Ascending aorta (tissue), 2 donors: Measurements from ENCODE around the gene NPC1L1. TPM values are rescaled to one million over a fixed set of nuclear protein-coding genes. Genes with fewer than 3 reads are reported as not detected.

Experiments used
- DNase-seq, 2 donors: peaks; one replicate each; pipeline ENCODE4 v3.0.0-alpha.2; 2019; ENCODE audit warnings: low spot score in 2 of 2
- H3K27ac ChIP-seq, 2 donors: fragments of 200-600 bp; sonication (generic); one replicate each; pipeline ENCODE4 v1.5.1; 2016 to 2017; ENCODE audit warnings: mild to moderate bottlenecking in 1 of 2
- H3K27me3 ChIP-seq: fragments of 200-600 bp; sonication (generic); one replicate; pipeline ENCODE4 v1.5.1; 2017
- H3K36me3 ChIP-seq, 2 donors: fragments of 200-600 bp; sonication (generic); one replicate each; pipeline ENCODE4 v1.5.1; 2016
- H3K4me1 ChIP-seq, 2 donors: fragments of 200-600 bp; sonication (generic); one replicate each; pipeline ENCODE4 v1.5.1; 2016 to 2017; ENCODE audit warnings: mild to moderate bottlenecking in 1 of 2
- H3K4me3 ChIP-seq, 2 donors: fragments of 200-600 bp; sonication (generic); one replicate each; pipeline ENCODE4 v1.5.1; 2016 to 2017; ENCODE audit warnings: mild to moderate bottlenecking in 1 of 2
- H3K9me3 ChIP-seq, 2 donors: fragments of 200-600 bp; sonication (generic); one replicate each; pipeline ENCODE4 v1.5.1; 2016
- intact Hi-C: fragments of 100-400 bp; cut with DNase I; formaldehyde crosslinking; loops from one replicate; pipeline ENCODE4 v1.15.1; 2023
- total RNA-seq: library from RNA; depleted of rRNA; stranded (reverse); fragments of >200 nt; gene quantifications from one replicate; pipeline ENCODE4 v1.1.0, GENCODE V29; 2016
- TF ChIP-seq, protein P1 (sequence below), 3 experiments: fragments of 200-600 bp in 2 of 3; fragments of 450-650 bp in 1 of 3; sonication (generic) in 2 of 3; IDR thresholded peaks; one replicate each; pipeline ENCODE4 v1.5.1; 2016 to 2019; ENCODE audit warnings: antibody characterized with exemption in 3 of 3, mild to moderate bottlenecking in 1 of 3, moderate library complexity in 1 of 3

NPC1L1 gene
- total RNA-seq, 1 donor from 2014 or later = not detected

- H3K36me3 ChIP-seq = peaks cover 42 to 53% of the 10 kb centered on the region in 2 donors
- intact Hi-C loops = loop anchor here (1.0 to 10.0 kb wide), 6 partner anchors 9 to 541 kb away; partner anchors contain the start of genes NUDCD3, PPIA, TBRG4 and TMED4
Observed at GRCh38 chr7:44573464-44574286, 32.5 kb upstream of the NPC1L1 start, which contains the start of gene DDX56. DDX56 (minus strand) TSS chr7:44573908; CDS start chr7:44573895, 13 bp downstream.

GRCh38 chr7:44572771-44573170, 31.6 kb upstream of the NPC1L1 start:
- H3K27ac ChIP-seq = no peak overlapping the region
- DNase-seq = peak in 1 of 2 donors; percentile 45
- H3K4me1 ChIP-seq = peaks cover 8 to 18% of the 10 kb centered on the region in 2 donors
- H3K36me3 ChIP-seq = peaks cover 46 to 55% of the 10 kb centered on the region in 2 donors
- no peaks in the 10 kb centered on the region for H3K27me3 ChIP-seq
- H3K9me3 ChIP-seq = no peaks in the 10 kb centered on the region
- TF ChIP-seq, protein P1, sequence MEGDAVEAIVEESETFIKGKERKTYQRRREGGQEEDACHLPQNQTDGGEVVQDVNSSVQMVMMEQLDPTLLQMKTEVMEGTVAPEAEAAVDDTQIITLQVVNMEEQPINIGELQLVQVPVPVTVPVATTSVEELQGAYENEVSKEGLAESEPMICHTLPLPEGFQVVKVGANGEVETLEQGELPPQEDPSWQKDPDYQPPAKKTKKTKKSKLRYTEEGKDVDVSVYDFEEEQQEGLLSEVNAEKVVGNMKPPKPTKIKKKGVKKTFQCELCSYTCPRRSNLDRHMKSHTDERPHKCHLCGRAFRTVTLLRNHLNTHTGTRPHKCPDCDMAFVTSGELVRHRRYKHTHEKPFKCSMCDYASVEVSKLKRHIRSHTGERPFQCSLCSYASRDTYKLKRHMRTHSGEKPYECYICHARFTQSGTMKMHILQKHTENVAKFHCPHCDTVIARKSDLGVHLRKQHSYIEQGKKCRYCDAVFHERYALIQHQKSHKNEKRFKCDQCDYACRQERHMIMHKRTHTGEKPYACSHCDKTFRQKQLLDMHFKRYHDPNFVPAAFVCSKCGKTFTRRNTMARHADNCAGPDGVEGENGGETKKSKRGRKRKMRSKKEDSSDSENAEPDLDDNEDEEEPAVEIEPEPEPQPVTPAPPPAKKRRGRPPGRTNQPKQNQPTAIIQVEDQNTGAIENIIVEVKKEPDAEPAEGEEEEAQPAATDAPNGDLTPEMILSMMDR (IDR thresholded peaks at IDR 0.05) = no peak
- intact Hi-C loops = loop anchor here (2.0 to 10.0 kb wide), 3 partner anchors 82 to 542 kb away; partner anchors contain the start of genes NUDCD3, TBRG4 and ZMIZ2
- H3K4me3 ChIP-seq = peak overlapping the region; percentile 87 to 97

More at GRCh38 chr7:44573464-44574286, 32.5 kb upstream of the NPC1L1 start, which contains the start of gene DDX56:
- TF ChIP-seq, protein P1 (IDR thresholded peaks at IDR 0.05) = no peak
- Histone ChIP-seq H3K9me3 (no peaks in the 10 kb centered on the region), H3K27me3 (no peaks in the 10 kb centered on the region), H3K27ac (peak within 1 kb of the TSS; percentile 89 to 95), H3K4me3 (peak within 1 kb of the TSS; percentile 87 to 97), H3K4me1 (peaks cover 8 to 18% of the 10 kb centered on the region in 2 donors)
- DNase-seq = peak; percentile 64 to 96

DNA sequence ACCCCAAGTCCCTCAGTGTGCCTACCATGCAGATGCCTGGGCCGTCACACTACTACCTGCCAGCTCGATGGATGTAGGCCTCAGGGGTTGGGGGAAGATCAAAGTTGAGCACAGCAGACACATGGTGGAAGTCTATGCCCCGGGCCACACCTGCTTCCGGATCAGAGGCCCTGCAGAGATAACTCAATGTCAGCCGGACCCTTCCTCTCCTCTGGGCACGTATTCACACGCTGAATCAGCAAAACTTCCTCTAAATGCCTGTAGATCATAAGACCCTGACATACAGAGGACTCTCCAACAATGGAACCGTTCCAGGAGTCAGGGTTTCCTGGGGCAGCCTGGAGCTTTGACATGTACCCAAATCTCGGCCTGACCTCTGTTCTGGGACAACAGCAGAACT, 28.8 kb upstream of the NPC1L1 start:
- intact Hi-C loops = loop anchor here (10.0 kb wide), 1 partner anchor 545 kb away; the partner anchor contains the start of gene TBRG4
- TF ChIP-seq, protein P1 (IDR thresholded peaks at IDR 0.05) = no peak
- no peak for DNase-seq

DNA sequence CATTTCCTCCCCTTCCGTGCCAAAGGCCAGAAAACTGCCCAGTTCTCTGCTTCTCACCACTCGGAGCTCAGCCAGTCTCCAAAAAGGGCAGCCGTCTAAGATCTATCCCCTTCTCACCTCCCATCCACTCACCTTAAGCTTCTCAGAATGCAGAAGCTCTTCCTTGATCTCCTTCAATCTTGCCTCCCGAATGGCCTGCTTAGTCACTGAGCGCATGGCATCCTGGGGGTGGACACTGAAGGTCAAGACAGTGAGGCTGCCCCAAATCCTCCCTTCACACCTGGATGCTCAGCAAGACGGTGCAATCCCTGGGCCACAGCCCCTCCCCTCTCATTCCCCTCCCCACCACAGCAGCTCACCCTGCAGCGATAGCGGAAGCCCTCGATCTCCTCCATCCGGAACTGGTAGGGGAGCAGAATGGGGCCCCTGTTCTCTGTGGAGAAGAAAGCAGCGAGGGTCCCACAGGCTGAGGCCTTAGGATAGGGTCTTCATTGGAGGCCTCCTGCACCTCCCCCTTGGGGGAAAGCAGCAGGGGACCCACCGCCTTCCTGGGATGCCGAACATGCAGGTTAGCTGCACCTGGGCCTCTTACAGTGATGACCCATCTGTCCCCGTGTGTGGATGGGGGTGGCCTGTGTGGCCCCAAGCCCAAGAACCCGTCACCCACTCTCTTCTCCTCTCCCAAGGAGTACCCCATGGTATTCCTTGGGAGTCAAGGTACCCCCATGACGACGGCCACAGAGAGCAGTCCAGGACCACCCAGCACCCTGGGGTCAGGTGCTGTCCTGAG, 27.8 kb upstream of the NPC1L1 start:
- H3K4me3 ChIP-seq = no peak overlapping the region
- TF ChIP-seq, protein P1 (IDR thresholded peaks at IDR 0.05) = no peak
- peaks cover 74 to 87% of the 10 kb centered on the region in 2 donors for H3K36me3 ChIP-seq
- DNase-seq = no peak
- H3K9me3 ChIP-seq = no peaks in the 10 kb centered on the region
- intact Hi-C loops = no loop called here
- no peaks in the 10 kb centered on the region for H3K27me3 ChIP-seq
- peaks cover 4 to 13% of the 10 kb centered on the region in 2 donors for H3K4me1 ChIP-seq
- no peak overlapping the region for H3K27ac ChIP-seq

More for the DNA sequence above, 28.8 kb upstream of the NPC1L1 start:
- Histone ChIP-seq H3K36me3 (peaks cover 74 to 77% of the 10 kb centered on the region in 2 donors), H3K9me3 (no peaks in the 10 kb centered on the region), H3K4me1 (peaks cover 8 to 18% of the 10 kb centered on the region in 2 donors), H3K27me3 (no peaks in the 10 kb centered on the region), H3K27ac (no peak overlapping the region), H3K4me3 (no peak overlapping the region)

GRCh38 chr7:44567884-44568283, 26.8 kb upstream of the NPC1L1 start:
- intact Hi-C loops = no loop called here
- Histone ChIP-seq H3K27me3 (no peaks in the 10 kb centered on the region), H3K27ac (no peak overlapping the region), H3K4me3 (no peak overlapping the region), H3K9me3 (no peaks in the 10 kb centered on the region), H3K36me3 (peaks cover 74 to 93% of the 10 kb centered on the region in 2 donors), H3K4me1 (peaks cover under 1 to 9% of the 10 kb centered on the region in 2 donors)
- peak in 1 of 2 donors; percentile 34 for DNase-seq
- TF ChIP-seq, protein P1 (IDR thresholded peaks at IDR 0.05) = no peak
